ENCODE measurements around the gene NCEH1.
"Not testable (repeated sequence)": the region's sequence is repeated elsewhere in the genome, so short reads cannot be mapped to it uniquely, and the experiment has no call there.

NCEH1 gene

GRCh38 chr3:172707030-172707429, 3.8 kb downstream of the NCEH1 start:
- no peak for DNase-seq

DNA sequence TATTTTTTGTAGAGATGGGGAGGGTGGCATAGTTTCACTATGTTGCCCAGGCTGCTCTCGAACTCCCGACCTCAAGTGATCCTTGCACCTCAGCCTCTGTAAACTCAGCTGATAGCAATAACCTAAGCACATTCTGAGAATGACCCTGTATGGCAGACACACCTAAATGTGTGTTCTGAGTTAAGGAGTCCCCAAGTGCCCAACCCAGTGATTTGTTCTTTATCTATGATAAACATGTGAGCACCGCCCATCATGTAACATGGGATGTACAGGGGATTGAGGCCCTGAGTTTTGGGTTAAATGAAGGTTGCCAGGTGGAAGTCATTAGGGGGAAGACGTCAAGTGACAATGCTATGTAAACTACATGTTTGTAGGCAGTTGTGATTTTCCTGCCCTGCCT, 5.7 kb downstream of the NCEH1 start:
- no peak for DNase-seq

- no peak for DNase-seq
Measured at GRCh38 chr3:172704001-172704400, 6.9 kb downstream of the NCEH1 start.

GRCh38 chr3:172702731-172703130, 8.1 kb downstream of the NCEH1 start:
- not testable (repeated sequence) for DNase-seq

DNA sequence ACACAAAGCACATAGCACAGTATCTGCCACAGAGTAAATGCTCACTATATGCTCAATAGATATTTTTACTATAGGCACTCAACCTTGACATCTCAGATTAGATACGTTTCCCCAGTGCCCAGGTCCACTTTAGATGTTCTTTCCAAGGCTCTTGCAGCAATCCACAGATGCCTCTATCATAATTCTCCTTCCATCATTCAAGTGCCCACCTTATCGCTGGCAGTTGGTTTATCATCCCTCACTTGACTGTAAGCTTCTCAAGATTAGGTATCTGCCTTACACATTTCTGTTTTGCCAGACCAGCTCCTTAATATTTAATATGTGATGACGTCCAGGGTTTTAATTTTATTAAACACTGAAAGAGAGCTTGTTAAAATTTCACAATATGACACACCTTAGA, 8.6 kb downstream of the NCEH1 start:
- DNase-seq: no peak

DNA sequence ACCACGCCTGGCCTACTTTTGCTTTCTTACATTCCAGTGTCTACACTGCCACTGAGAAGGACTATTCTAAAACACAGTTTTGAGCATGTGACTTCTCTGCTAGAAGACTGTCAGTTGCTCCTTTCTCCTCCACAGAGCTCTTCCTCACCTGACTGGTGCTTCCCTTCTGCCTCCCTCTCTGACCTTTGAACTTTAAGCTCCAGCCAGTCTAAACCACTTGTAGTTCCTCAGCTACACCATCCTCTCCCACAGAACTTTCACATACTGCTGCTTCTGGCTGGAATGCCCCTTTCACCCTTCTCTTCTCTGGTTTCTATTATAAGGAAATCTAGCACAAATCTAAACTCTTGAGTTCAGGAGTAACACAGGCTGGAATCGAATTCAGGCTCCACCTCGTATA, 9.1 kb downstream of the NCEH1 start:
- no peak for DNase-seq

GRCh38 chr3:172700936-172701455, 9.9 kb downstream of the NCEH1 start:
- no peak for DNase-seq

DNA sequence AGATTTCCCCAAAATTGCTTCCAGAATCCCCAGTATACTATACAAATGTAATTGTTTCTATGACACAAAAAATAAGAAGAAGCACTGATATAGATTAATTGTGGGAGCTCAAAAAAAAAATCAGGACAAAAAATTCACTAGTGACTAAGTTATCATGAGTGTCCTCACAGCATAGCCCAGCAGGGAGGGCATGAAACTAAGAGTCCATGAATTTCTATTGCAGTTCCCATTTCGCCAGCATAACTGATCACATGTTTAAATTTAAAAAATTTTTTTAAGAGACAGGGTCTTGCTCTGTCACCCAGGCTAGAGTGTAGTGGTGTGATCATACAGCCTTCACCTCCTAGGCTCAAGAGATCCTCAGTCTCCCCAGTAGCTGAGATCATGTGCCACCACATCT, 10.6 kb downstream of the NCEH1 start:
- DNase-seq: no peak

GRCh38 chr3:172699031-172699430, 11.8 kb downstream of the NCEH1 start:
- no peak for DNase-seq

- no peak for DNase-seq
Measured at GRCh38 chr3:172698631-172699030, 12.2 kb downstream of the NCEH1 start.

- DNase-seq: no peak
Measured at GRCh38 chr3:172697558-172697957, 13.3 kb downstream of the NCEH1 start.

DNA sequence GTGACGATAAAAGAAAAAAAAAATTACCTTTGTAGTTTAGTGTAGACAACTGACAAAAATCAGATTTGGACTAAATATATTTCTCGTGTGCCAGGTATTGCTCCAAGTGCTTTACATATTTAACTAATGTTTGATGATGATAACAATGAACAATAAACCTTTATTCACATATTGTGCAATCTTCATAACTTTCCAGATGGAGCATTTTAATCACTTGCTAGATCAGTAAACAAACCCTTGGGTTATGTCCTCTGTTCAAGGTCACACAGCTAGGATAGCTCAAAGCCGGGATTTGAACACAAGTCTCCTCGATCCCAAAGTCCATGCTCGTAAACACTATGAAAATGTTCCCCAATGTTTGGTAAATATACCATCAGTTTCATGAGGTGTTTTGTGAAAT, 14.5 kb downstream of the NCEH1 start:
- DNase-seq: no peak

DNA sequence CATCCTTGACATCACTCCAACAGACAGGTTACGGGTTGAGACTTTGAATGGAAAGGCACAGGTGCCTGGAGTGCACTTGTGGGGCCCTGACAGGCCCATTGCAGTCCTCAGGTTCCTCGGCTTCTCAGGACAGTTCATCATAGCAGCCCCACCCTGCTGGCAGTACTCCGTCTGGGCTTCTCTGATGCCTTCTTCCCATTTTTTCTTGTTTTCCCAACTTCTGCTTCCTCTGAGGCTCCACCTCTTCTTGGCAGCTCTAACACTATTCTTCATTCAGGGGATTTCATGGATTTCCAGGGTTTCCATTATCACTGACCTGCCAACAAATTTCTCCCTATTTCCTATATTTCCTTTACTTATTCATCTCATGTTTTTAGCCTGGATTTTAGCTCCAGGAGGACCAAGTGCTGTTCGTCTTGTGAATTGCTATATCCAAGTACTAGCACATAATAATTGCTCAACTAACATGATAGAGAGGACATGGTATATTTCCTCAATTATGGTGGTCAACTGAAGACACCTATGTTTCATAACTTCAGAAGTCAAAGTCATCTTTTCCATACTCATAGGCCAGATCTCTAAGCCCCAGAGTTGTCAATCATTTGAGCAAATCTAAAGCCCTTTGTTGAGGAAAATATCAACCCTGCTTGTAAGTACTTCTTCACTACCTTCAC, 16.2 kb downstream of the NCEH1 start:
- DNase-seq: no peak

- no peak for DNase-seq
Measured at GRCh38 chr3:172692751-172693338, 18.0 kb downstream of the NCEH1 start.

DNA sequence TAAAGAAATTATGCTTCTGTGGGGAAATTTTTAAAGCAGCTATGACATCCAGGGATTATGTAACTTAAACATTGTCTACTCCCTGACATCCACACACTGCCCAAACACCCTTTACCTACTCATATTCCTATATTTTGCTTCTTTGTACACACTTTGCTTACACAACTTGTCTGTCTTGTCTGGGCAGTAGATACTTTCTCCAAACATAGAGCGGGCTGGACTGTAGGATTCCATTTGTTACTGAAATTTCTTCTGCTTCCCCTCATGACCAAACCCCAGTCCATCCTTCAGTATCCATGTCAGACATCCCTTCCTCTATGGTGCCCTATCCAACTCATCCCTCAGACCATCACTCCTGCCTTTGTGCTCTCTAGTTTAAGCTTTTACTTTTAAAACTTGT, 19.9 kb downstream of the NCEH1 start:
- DNase-seq: no peak

DNA sequence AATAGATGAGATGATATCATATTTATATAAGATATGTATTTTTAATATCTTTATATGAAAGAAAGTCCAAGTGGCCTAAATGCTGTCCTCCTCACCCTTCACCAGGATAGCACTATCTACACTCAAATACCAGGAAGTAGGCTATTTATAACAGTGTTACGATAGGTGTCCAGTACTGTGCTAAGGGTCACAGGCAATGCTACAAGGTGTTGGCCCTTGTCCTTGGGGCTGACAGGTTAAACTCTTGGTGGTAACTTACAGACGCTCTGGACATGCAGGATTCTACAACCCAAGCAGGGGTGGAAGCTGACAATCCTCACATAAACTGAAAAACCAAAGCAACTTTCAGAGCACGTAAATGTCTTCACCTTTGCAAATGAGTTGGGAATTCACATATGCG, 22.3 kb downstream of the NCEH1 start:
- no peak for DNase-seq

- no peak for DNase-seq
Measured at GRCh38 chr3:172687501-172687900, 23.4 kb downstream of the NCEH1 start.

GRCh38 chr3:172685331-172686214, 25.3 kb downstream of the NCEH1 start:
- no peak for DNase-seq

- DNase-seq: no peak
Measured at GRCh38 chr3:172680684-172681083, 30.2 kb downstream of the NCEH1 start.

DNA sequence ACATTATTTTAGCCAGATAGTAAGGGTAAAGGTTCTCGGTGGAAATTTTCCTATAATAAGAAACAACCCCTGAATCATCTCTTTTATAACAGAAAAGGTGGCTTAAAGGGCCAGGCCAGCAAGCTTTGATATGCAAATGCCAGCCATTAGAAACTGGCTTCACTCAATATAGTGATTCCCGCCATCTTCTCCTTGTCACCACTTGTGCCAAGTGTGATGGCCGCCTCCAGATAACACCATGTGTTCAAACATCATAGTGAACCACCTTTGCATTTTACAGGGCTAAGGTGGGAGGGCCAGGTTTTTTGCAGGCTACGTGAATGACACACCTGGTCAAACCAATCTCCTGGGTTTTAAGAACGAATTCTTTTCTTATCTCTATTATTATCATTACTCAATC, 31.3 kb downstream of the NCEH1 start:
- no peak for DNase-seq

DNA sequence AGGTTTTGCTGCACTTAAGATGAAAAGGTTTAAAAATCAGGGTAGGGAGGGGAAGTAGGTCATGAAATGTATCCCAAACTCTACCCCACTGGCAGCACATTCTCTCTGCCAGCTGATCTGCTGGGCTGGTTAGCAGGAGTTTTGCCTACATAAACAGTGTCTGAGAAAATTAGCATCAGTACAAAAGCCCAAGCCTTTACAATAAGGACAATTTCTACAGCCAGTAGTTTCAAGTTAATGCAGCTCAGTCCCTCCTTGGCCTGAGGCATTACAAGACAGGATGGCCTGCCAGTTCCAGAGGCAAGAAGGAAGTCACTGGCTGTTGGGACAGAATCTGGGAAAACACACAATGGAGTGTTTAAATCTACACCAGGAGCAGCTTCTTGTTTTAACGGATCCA, 32.8 kb downstream of the NCEH1 start:
- DNase-seq: no peak

GRCh38 chr3:172676196-172676922, 34.5 kb downstream of the NCEH1 start:
- no peak for DNase-seq
